SK-N-SH treated with all-trans-retinoic acid at 6 μM for 48 hours (cell line): ENCODE data around the gene DGKG.

ENCODE experiments used
- ATAC-seq: fragments of 200-7000 bp; cut with Tn5 transposase; 3 replicates; pipeline ENCODE4 v1.9.1; 2020; ENCODE audit warnings: mild to moderate bottlenecking, moderate library complexity
- ARNTL ChIP-seq: fragments of 450-650 bp; formaldehyde crosslinking; IDR thresholded peaks from 2 replicates; pipeline ENCODE4 v1.5.0; 2020; ENCODE audit warnings: low read depth, mild to moderate bottlenecking, moderate library complexity, borderline replicate concordance
- CREB5 ChIP-seq: fragments of 250-450 bp; sonication (Bioruptor Pico); IDR thresholded peaks from 2 replicates; pipeline ENCODE4 v1.5.1; 2020; ENCODE audit warnings: low read depth, mild to moderate bottlenecking, moderate library complexity
- CSDC2 ChIP-seq: fragments of 250-450 bp; sonication (Bioruptor Pico); IDR thresholded peaks from 2 replicates; pipeline ENCODE4 v1.5.0; 2020; ENCODE audit warnings: mild to moderate bottlenecking, moderate library complexity
- CSRNP3 ChIP-seq: fragments of 250-450 bp; sonication (Bioruptor Pico); IDR thresholded peaks from 2 replicates; pipeline ENCODE4 v1.5.1; 2021; ENCODE audit warnings: mild to moderate bottlenecking, moderate library complexity
- ESRRG ChIP-seq: fragments of 250-450 bp; sonication (Bioruptor Pico); IDR thresholded peaks from 2 replicates; pipeline ENCODE4 v1.6.1; 2021; ENCODE audit warnings: mild to moderate bottlenecking
- GLIS3 ChIP-seq: fragments of 250-450 bp; sonication (Bioruptor Pico); IDR thresholded peaks from 2 replicates; pipeline ENCODE4 v1.5.0; 2020; ENCODE audit warnings: mild to moderate bottlenecking, moderate library complexity
- ISL1 ChIP-seq: fragments of 250-450 bp; sonication (Bioruptor Pico); IDR thresholded peaks from 2 replicates; pipeline ENCODE4 v2.1.2; 2022; ENCODE audit warnings: mild to moderate bottlenecking, moderate library complexity
- OSR1 ChIP-seq: fragments of 250-450 bp; sonication (Bioruptor Pico); IDR thresholded peaks from 2 replicates; pipeline ENCODE4 v1.8.0; 2022; ENCODE audit warnings: moderate library complexity, mild to moderate bottlenecking, inconsistent platforms
- PATZ1 ChIP-seq: fragments of 250-450 bp; sonication (Bioruptor Pico); IDR thresholded peaks from 2 replicates; pipeline ENCODE4 v1.8.0; 2020; ENCODE audit warnings: mild to moderate bottlenecking, moderate library complexity, borderline replicate concordance
- POU6F1 ChIP-seq: fragments of 250-450 bp; sonication (Bioruptor Pico); IDR thresholded peaks from 2 replicates; pipeline ENCODE4 v1.8.0; 2021; ENCODE audit warnings: low read depth, mild to moderate bottlenecking, moderate library complexity, borderline replicate concordance
- PPARA ChIP-seq: fragments of 250-450 bp; sonication (Bioruptor Pico); IDR thresholded peaks from 2 replicates; pipeline ENCODE4 v1.5.0; 2020; ENCODE audit warnings: mild to moderate bottlenecking, borderline replicate concordance
- SNAI2 ChIP-seq: fragments of 250-450 bp; sonication (Bioruptor Pico); IDR thresholded peaks from 2 replicates; pipeline ENCODE4 v1.5.0; 2020; ENCODE audit warnings: mild to moderate bottlenecking, moderate library complexity
- TCF4 ChIP-seq: fragments of 250-450 bp; sonication (Bioruptor Pico); IDR thresholded peaks from 2 replicates; pipeline ENCODE4 v1.8.0; 2021; ENCODE audit warnings: mild to moderate bottlenecking, moderate library complexity, borderline replicate concordance
- TOX ChIP-seq: fragments of 250-450 bp; sonication (Bioruptor Pico); IDR thresholded peaks from 2 replicates; pipeline ENCODE4 v1.8.0; 2021; ENCODE audit warnings: mild to moderate bottlenecking, moderate library complexity, borderline replicate concordance
- TSHZ2 ChIP-seq: fragments of 250-450 bp; sonication (Bioruptor Pico); IDR thresholded peaks from 2 replicates; pipeline ENCODE4 v1.5.0; 2020; ENCODE audit warnings: mild to moderate bottlenecking, moderate library complexity
- ZC3H10 ChIP-seq: fragments of 250-450 bp; sonication (Bioruptor Pico); IDR thresholded peaks from 2 replicates; pipeline ENCODE4 v1.5.1; 2021; ENCODE audit warnings: mild to moderate bottlenecking, moderate library complexity
- ZFP3 ChIP-seq: fragments of 250-450 bp; sonication (Bioruptor Pico); IDR thresholded peaks from 2 replicates; pipeline ENCODE4 v1.5.0; 2020; ENCODE audit warnings: mild to moderate bottlenecking, moderate library complexity
- ZFP30 ChIP-seq: fragments of 450-650 bp; formaldehyde crosslinking; IDR thresholded peaks from 2 replicates; pipeline ENCODE4 v1.5.0; 2022; ENCODE audit warnings: mild to moderate bottlenecking, moderate library complexity
- ZNF565 ChIP-seq: fragments of 450-650 bp; formaldehyde crosslinking; conservative IDR thresholded peaks from 2 replicates; pipeline ENCODE4 v1.5.0; 2020; ENCODE audit warnings: low read depth, mild to moderate bottlenecking, moderate library complexity
- ZNF70 ChIP-seq: fragments of 450-650 bp; formaldehyde crosslinking; IDR thresholded peaks from 2 replicates; pipeline ENCODE4 v1.5.0; 2020; ENCODE audit warnings: mild to moderate bottlenecking, moderate library complexity
- ZNF8 ChIP-seq: fragments of 450-650 bp; formaldehyde crosslinking; IDR thresholded peaks from 2 replicates; pipeline ENCODE4 v1.5.0; 2020; ENCODE audit warnings: mild to moderate bottlenecking, moderate library complexity

DGKG gene

GRCh38 chr3:186121968-186122367, 240.1 kb downstream of the DGKG start:
- ATAC-seq = no peak
- no peak for TF ChIP-seq ZNF8
- no peak for TF ChIP-seq TOX (CRISPR knock-in tag)
- no peak for TF ChIP-seq TSHZ2
- no peak for TF ChIP-seq POU6F1 (CRISPR knock-in tag)
- TF ChIP-seq PATZ1 = no peak
- no peak for TF ChIP-seq ZNF70 (CRISPR knock-in tag)
- no peak for TF ChIP-seq ZFP30 (CRISPR knock-in tag)
- no peak for TF ChIP-seq CSDC2 (CRISPR knock-in tag)
- TF ChIP-seq ZFP3 (CRISPR knock-in tag) = no peak
- no peak for TF ChIP-seq SNAI2
- TF ChIP-seq OSR1 = no peak
- TF ChIP-seq PPARA = no peak
- TF ChIP-seq CREB5 (CRISPR knock-in tag) = no peak

GRCh38 chr3:186121278-186121677, 240.8 kb downstream of the DGKG start:
- ATAC-seq = no peak
- TF ChIP-seq TOX (CRISPR knock-in tag) (no peak), ZNF565 (CRISPR knock-in tag) (no peak), ISL1 (CRISPR knock-in tag) (no peak), CSDC2 (CRISPR knock-in tag) (no peak), ZNF8 (no peak), TSHZ2 (no peak), TCF4 (no peak), GLIS3 (CRISPR knock-in tag) (no peak), ESRRG (CRISPR knock-in tag) (no peak), ARNTL (CRISPR knock-in tag) (no peak), ZFP30 (CRISPR knock-in tag) (no peak), SNAI2 (no peak), PPARA (no peak), CREB5 (CRISPR knock-in tag) (no peak), CSRNP3 (no peak), POU6F1 (CRISPR knock-in tag) (no peak), ZC3H10 (no peak), ZNF70 (CRISPR knock-in tag) (no peak)
